K562 (cell line): ENCODE measurements around the gene TMEM63A. TPM values are rescaled to one million over a fixed set of nuclear protein-coding genes. Genes with fewer than 3 reads are reported as not detected.

ENCODE experiments used
- ADNP ChIP-seq: fragments of 200-800 bp; sonication (Bioruptor generic); IDR thresholded peaks from 2 replicates; pipeline ENCODE4 v1.6.1; 2016; ENCODE audit warnings: missing genetic modification characterization, missing compliant biosample characterization
- DIDO1 ChIP-seq: fragments of 450-650 bp; IDR thresholded peaks from 2 replicates; pipeline ENCODE4 v1.6.1; 2016; ENCODE audit warnings: low read depth, missing biosample characterization, missing genetic modification characterization
- HLTF ChIP-seq: fragments of 450-650 bp; IDR thresholded peaks from 2 replicates; pipeline ENCODE4 v1.6.1; 2016
- HMG20A ChIP-seq: fragments of 450-650 bp; formaldehyde crosslinking; conservative IDR thresholded peaks from 2 replicates; pipeline ENCODE4 v1.4.0; 2020; ENCODE audit warnings: mild to moderate bottlenecking, mixed read lengths
- HNRNPK ChIP-seq: fragments of 200-400 bp; formaldehyde crosslinking; IDR thresholded peaks from one replicate; pipeline ENCODE4 v1.6.1; 2018; ENCODE audit warnings: mild to moderate bottlenecking, low read depth, low read length; ENCODE audit not compliant: poor library complexity, severe bottlenecking
- NR1H2 ChIP-seq: sonication (generic); formaldehyde crosslinking; IDR thresholded peaks from 2 replicates; pipeline ENCODE4 v1.4.0; 2020; ENCODE audit warnings: mild to moderate bottlenecking, missing genetic modification reagents
- NR2C1 ChIP-seq, 2 experiments: fragments of 450-650 bp; IDR thresholded peaks; 2 replicates each; pipeline ENCODE4 v1.6.1; 2017; ENCODE audit warnings: mild to moderate bottlenecking in 2 of 2, antibody characterized with exemption in 1 of 2, inconsistent platforms in 1 of 2, missing compliant biosample characterization in 1 of 2, missing genetic modification characterization in 1 of 2
- PHF21A ChIP-seq: fragments of 450-650 bp; IDR thresholded peaks from 2 replicates; pipeline ENCODE4 v1.6.1; 2017; ENCODE audit warnings: low read depth, borderline replicate concordance
- PPARD ChIP-seq: fragments of 250-450 bp; sonication (Bioruptor Pico); IDR thresholded peaks from 2 replicates; pipeline ENCODE4 v1.8.0; 2022; ENCODE audit warnings: inconsistent platforms, mild to moderate bottlenecking, moderate library complexity
- RFX1 ChIP-seq: fragments of 450-650 bp; IDR thresholded peaks from 2 replicates; pipeline ENCODE4 v1.6.1; 2016; ENCODE audit warnings: mild to moderate bottlenecking, moderate library complexity
- SRSF9 ChIP-seq: fragments of 200-400 bp; formaldehyde crosslinking; IDR thresholded peaks from 2 replicates; pipeline ENCODE4 v1.6.1; 2017; ENCODE audit warnings: low read depth, low read length, borderline replicate concordance
- TCF15 ChIP-seq: fragments of 250-450 bp; sonication (Bioruptor Pico); IDR thresholded peaks from 2 replicates; pipeline ENCODE4 v1.8.0; 2022; ENCODE audit warnings: moderate library complexity, mild to moderate bottlenecking, inconsistent platforms
- VEZF1 ChIP-seq: fragments of 200-800 bp; sonication (Bioruptor generic); IDR thresholded peaks from 2 replicates; pipeline ENCODE4 v1.6.1; 2017; ENCODE audit warnings: missing genetic modification characterization, missing compliant biosample characterization
- ZBTB9 ChIP-seq: fragments of 450-650 bp; formaldehyde crosslinking; IDR thresholded peaks from 2 replicates; pipeline ENCODE4 v1.4.0; 2020; ENCODE audit warnings: mild to moderate bottlenecking, moderate library complexity
- ZKSCAN8 ChIP-seq: fragments of 200-800 bp; sonication (Bioruptor generic); IDR thresholded peaks from 2 replicates; pipeline ENCODE4 v1.6.1; 2016; ENCODE audit warnings: missing genetic modification characterization, missing compliant biosample characterization
- ZNF143 ChIP-seq: sonication (generic); formaldehyde crosslinking; IDR thresholded peaks from 2 replicates; pipeline ENCODE4 v1.9.0; 2022; ENCODE audit warnings: mild to moderate bottlenecking, missing genetic modification reagents
- ZNF384 ChIP-seq: IDR thresholded peaks from 2 replicates; pipeline ENCODE4 v1.6.1; 2012; ENCODE audit warnings: low read depth, low read length, improper control_type of control experiment
- ZNF395 ChIP-seq: fragments of 200-800 bp; sonication (Bioruptor generic); IDR thresholded peaks from 2 replicates; pipeline ENCODE4 v1.6.1; 2017; ENCODE audit warnings: missing genetic modification characterization, missing compliant biosample characterization
- ZNF398 ChIP-seq: fragments of 250-450 bp; sonication (Bioruptor Pico); IDR thresholded peaks from 2 replicates; pipeline ENCODE4 v1.8.0; 2021; ENCODE audit warnings: moderate library complexity, mild to moderate bottlenecking, inconsistent platforms
- ZNF668 ChIP-seq: fragments of 250-450 bp; sonication (Bioruptor Pico); IDR thresholded peaks from 2 replicates; pipeline ENCODE4 v1.8.0; 2022; ENCODE audit warnings: mild to moderate bottlenecking, inconsistent platforms
- polyA plus RNA-seq, 8 experiments: library from polyadenylated mRNA; depleted of rRNA in 4 of 8; stranded (reverse) in 5 of 8; unstranded in 3 of 8; fragments of >200 nt; fragmentation: Nextera tagmentation in 2 of 8; fragmentation: Illumina TruSeq in 1 of 8; extraction: Ambion mirVana in 2 of 8; extraction: Trizol in 1 of 8; gene quantifications; 2 replicates each; pipeline versions ENCODE4 v1.2.1 to v1.2.3, GENCODE V29; 2011 to 2014; ENCODE audit warnings: inconsistent platforms in 1 of 8, missing spikeins in 1 of 8
- total RNA-seq, 7 experiments: library from RNA; depleted of rRNA in 6 of 7; stranded (reverse); fragments of >200 nt in 6 of 7; fragmentation: Illumina TruSeq in 2 of 7; extraction: Trizol in 2 of 7; gene quantifications; 2 replicates each; pipeline versions ENCODE4 v1.2.1 to v1.2.3, GENCODE V29; 2011 to 2021; ENCODE audit warnings: low replicate concordance in 1 of 7

Gene TMEM63A
- total and polyA plus RNA-seq, 9 of the 15 experiments (the other 6 are each of a cell fraction or from before 2014, with no cell fraction given) = 2.0 to 54.6 (median 17.5) TPM

- TF ChIP-seq ZNF398 (CRISPR knock-in tag) (no peak), VEZF1 (CRISPR knock-in tag) (no peak), HNRNPK (no peak), NR2C1 (IDR thresholded peaks at IDR 0.05) (no peak), NR2C1 (tag; IDR thresholded peaks at IDR 0.05) (no peak), RFX1 (no peak), PPARD (no peak), ZKSCAN8 (CRISPR knock-in tag) (no peak), ZNF668 (no peak), TCF15 (CRISPR knock-in tag) (no peak), SRSF9 (no peak), ADNP (tag) (no peak), HMG20A (CRISPR knock-in tag) (no peak), NR1H2 (CRISPR knock-in tag) (no peak), ZNF384 (no peak), DIDO1 (tag) (no peak), HLTF (no peak), ZNF143 (CRISPR knock-in tag) (no peak), ZNF395 (CRISPR knock-in tag) (peak; percentile 28; the same call in 1 of the 2 replicates), ZBTB9 (peak; percentile 63; the same call in 1 of the 2 replicates), PHF21A (no peak)
These were observed 775 bp upstream of the TMEM63A start (continued) for GRCh38 chr1:225882694-225883615.
